Right atrium auricular region (tissue), 2 donors: ENCODE measurements around the gene SLC35B1. TPM values are rescaled to one million over a fixed set of nuclear protein-coding genes. Genes with fewer than 3 reads are reported as not detected.
A peak's percentile ranks its signal among the peaks of the same experiment; 100 is the strongest.

ENCODE experiments used
- DNase-seq: peaks from one replicate; pipeline ENCODE4 v3.0.0-alpha.2; 2019; ENCODE audit warnings: low spot score
- H3K27ac ChIP-seq, 2 donors: fragments of 200-600 bp; sonication (generic); 1 replicate in 1 of 2; 2 replicates in 1 of 2; pipeline ENCODE4 v1.5.1; 2016 to 2019
- H3K27me3 ChIP-seq, 2 donors: fragments of 200-600 bp; sonication (generic); one replicate each; pipeline versions ENCODE4 v1.5.1 to v1.6.0; 2017 to 2019
- H3K36me3 ChIP-seq: fragments of 200-600 bp; sonication (generic); one replicate; pipeline ENCODE4 v1.5.1; 2016
- H3K4me1 ChIP-seq, 2 donors: fragments of 200-600 bp; sonication (generic); one replicate each; pipeline versions ENCODE4 v1.5.1 to v1.6.0; 2017 to 2019
- H3K4me3 ChIP-seq, 2 donors: fragments of 200-600 bp; sonication (generic); 1 replicate in 1 of 2; 2 replicates in 1 of 2; pipeline ENCODE4 v1.5.1; 2017 to 2019; ENCODE audit warnings: mild to moderate bottlenecking in 1 of 2, moderate library complexity in 1 of 2
- H3K9me3 ChIP-seq, 2 donors: fragments of 200-600 bp; sonication (generic); one replicate each; pipeline ENCODE4 v1.5.1; 2019
- total RNA-seq, 2 donors: library from RNA; depleted of rRNA; stranded (reverse); fragments of >200 nt; gene quantifications; one replicate each; pipeline ENCODE4 v1.1.0, GENCODE V29; 2016
- TF ChIP-seq, protein P1 (sequence below), 2 donors: fragments of 200-600 bp; sonication (generic); IDR thresholded peaks; one replicate each; pipeline ENCODE4 v1.5.1; 2019; ENCODE audit warnings: antibody characterized with exemption in 2 of 2

SLC35B1 gene
- total RNA-seq, 2 donors from 2014 or later, result 54.1 to 83.6 TPM

DNA sequence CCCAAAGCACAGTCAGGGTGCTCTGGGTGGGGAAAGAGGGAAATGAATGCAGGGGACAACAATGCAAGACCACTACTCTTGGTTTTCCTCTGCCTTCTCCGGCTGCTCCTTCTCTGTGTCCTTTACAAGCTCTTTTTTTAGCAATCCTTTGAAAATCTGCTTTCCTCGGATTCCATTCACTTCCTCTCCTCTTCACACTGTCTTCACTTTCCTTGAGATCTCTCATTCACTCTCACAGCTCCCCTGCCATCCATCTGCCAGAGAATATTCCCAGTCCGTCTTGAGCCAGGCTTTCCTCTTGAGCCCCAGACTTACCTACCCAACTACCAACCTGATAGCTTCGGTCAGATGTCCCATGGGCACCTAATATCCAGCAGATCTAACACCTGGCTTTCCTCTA lies 18.9 kb downstream of the SLC35B1 start:
- H3K27ac ChIP-seq, result peak overlapping the region; percentile 59 to 93
- TF ChIP-seq, protein P1, sequence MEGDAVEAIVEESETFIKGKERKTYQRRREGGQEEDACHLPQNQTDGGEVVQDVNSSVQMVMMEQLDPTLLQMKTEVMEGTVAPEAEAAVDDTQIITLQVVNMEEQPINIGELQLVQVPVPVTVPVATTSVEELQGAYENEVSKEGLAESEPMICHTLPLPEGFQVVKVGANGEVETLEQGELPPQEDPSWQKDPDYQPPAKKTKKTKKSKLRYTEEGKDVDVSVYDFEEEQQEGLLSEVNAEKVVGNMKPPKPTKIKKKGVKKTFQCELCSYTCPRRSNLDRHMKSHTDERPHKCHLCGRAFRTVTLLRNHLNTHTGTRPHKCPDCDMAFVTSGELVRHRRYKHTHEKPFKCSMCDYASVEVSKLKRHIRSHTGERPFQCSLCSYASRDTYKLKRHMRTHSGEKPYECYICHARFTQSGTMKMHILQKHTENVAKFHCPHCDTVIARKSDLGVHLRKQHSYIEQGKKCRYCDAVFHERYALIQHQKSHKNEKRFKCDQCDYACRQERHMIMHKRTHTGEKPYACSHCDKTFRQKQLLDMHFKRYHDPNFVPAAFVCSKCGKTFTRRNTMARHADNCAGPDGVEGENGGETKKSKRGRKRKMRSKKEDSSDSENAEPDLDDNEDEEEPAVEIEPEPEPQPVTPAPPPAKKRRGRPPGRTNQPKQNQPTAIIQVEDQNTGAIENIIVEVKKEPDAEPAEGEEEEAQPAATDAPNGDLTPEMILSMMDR (IDR thresholded peaks at IDR 0.05), result no peak
- DNase-seq, result no peak
- peaks cover 0 to 38% of the 10 kb centered on the region in 2 donors for H3K4me1 ChIP-seq
- no peaks in the 10 kb centered on the region for H3K36me3 ChIP-seq
- H3K27me3 ChIP-seq, result no peaks in the 10 kb centered on the region
- no peaks in the 10 kb centered on the region for H3K9me3 ChIP-seq
- no peak overlapping the region for H3K4me3 ChIP-seq

DNA sequence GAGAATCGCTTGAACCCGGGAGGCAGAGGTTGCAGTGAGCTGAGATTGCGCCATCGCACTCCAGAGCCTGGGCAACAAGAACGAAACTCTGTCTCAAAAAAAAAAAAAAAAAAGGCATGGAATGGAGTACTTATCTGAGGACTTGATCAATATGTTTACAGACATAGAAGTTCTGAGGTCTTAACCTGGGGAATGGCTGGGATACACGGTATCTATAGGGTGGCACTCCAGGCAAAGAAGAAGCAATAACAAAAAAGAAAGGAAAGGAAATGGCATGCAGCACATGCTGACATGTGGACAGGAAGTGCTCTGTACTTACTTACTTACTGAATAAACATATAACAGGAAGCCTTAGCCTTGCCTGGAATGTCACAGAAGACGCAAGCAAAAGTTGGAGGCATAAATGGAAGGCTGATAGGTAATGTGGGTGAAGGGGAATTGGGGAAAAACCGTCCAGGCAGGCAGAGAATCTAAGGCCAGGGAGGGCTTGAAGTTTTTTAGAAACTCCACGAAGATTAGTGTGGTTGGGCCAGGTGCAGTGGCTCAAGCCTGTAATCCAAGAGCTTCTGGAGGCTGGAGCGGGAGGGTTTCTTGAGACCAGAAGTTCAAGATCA lies 19.8 kb downstream of the SLC35B1 start:
- DNase-seq, result no peak
- TF ChIP-seq, protein P1 (IDR thresholded peaks at IDR 0.05), result no peak
- Histone ChIP-seq H3K27me3 (no peaks in the 10 kb centered on the region), H3K4me3 (no peak overlapping the region), H3K4me1 (peaks cover 0 to 38% of the 10 kb centered on the region in 2 donors), H3K9me3 (no peaks in the 10 kb centered on the region), H3K27ac (peak overlapping the region; percentile 59 to 93), H3K36me3 (no peaks in the 10 kb centered on the region)

DNA sequence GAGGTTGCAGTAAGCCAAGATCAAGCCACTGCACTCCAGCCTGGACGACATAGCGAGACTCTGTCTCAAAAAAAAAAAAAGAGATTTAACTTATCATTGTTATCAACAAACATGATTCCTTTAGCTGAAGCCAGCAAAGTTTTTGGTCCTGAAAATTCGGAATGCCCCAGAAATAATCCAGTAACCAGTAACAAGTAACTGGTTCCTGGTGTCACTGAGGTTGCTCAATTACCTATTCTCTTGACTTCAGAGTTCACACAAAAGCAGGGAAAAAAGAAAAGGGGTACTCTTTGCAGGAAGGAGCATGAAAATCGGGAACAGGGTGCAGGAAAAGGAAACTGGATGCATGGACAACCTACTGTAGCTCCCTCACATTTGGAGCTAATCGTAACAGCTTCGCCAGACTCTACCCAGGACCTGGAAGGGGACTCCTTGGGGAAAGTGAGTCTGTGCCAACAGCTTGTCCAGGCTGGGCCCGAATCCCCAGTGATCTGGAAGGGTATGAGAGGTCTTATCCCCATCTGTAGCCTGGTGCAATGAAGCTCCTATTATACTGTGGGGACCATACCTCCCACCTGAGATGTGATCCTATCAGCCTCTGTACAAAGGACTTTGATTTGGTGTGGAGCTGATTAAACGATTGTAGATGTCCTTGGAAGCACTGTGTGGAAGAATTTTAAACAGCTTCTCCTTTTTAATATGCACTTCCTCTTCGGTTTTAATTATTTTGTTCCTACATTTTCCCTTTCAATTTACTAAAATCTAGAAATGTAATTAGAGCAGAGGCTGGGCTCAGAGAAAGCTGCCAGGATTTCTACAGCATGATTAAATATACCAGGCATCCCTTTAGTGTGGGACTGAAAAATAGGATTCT lies 26.4 kb downstream of the SLC35B1 start:
- no peak overlapping the region for H3K4me3 ChIP-seq
- no peak overlapping the region for H3K27ac ChIP-seq
- TF ChIP-seq, protein P1 (IDR thresholded peaks at IDR 0.05), result no peak
- no peaks in the 10 kb centered on the region for H3K36me3 ChIP-seq
- DNase-seq, result peak; percentile 55
- no peaks in the 10 kb centered on the region for H3K27me3 ChIP-seq
- peaks cover 0 to 13% of the 10 kb centered on the region in 2 donors for H3K4me1 ChIP-seq
- H3K9me3 ChIP-seq, result no peaks in the 10 kb centered on the region

DNA sequence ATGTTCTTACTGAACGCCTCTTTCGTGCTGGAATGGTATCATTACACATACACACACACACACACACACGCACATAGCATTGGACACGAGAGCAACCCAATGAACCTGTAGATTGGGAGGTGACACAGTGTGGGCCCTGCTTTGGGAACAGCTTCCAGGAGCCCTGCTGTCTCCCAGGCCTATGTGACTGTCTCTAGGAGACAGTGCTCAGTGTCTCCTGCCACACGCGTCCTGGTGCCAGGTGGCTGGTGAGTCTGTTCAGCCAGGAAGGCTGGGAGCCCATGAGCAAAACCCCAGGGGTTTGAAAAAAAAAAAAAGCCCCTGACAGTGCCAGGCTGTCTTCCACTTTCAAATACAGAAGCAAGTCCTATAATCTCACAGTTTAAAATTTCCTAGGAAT lies 27.4 kb downstream of the SLC35B1 start:
- TF ChIP-seq, protein P1 (IDR thresholded peaks at IDR 0.05), result no peak
- Histone ChIP-seq H3K27ac (no peak overlapping the region), H3K9me3 (no peaks in the 10 kb centered on the region), H3K27me3 (no peaks in the 10 kb centered on the region), H3K36me3 (no peaks in the 10 kb centered on the region), H3K4me3 (no peak overlapping the region), H3K4me1 (peaks cover 0 to 23% of the 10 kb centered on the region in 2 donors)
- peak; percentile 53 for DNase-seq

DNA sequence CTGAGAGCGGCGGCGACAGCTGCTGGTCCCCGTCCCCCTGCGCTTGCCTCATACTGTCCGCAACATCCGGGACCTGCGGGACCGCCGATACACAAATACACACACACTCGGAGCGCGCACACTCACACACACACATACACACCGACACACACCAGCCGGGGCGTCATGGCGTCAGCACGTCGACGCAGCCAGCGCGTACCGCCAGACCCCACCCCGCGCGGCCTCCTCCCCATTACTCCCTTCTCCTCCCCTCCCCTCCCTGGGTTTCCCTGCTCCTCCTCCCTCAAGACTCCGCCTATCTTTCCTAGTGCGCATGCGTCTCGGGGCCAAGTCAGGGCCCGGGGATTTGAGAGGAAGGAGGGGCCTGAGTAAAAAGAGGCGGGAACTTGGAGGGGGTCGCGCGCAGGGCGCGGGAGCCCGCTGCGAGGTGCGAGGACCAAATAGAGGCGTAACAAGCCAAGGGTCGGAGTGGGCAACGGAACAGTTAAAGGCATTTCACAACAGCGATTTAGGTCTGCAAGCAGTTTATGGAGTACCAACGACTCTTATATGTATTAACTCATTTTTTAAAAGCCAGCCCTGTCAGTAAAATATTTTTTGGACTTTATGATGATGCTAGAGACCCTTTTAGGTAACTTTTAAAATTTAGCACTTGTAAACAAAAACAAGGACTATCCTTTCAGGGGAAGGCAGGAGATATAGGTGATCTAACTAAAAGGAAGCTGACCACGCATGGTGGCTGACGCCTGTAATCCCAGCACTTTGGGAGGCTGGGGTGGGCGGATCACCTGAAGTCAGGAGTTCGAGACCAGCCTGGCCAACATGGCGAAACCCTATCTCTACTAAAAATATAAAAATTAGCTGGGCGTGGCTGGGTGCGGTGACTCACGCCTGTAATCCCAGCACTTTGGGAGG lies 29.6 kb downstream of the SLC35B1 start, which contains the start of gene SPOP:
SPOP (minus strand) TSS at position 165 of the 915 bp plus-strand sequence. CDS start 55,287 bp downstream, outside the sequence.
- TF ChIP-seq, protein P1 (IDR thresholded peaks at IDR 0.05), result no peak
- H3K4me1 ChIP-seq, result peaks cover 0 to 42% of the 10 kb centered on the region in 2 donors

More for the DNA sequence above, 29.6 kb downstream of the SLC35B1 start, which contains the start of gene SPOP:
- Histone ChIP-seq H3K36me3 (no peaks in the 10 kb centered on the region), H3K27ac (peak within 1 kb of the TSS; percentile 99), H3K4me3 (peak within 1 kb of the TSS; percentile 73 to 78), H3K9me3 (no peaks in the 10 kb centered on the region), H3K27me3 (no peaks in the 10 kb centered on the region)
- DNase-seq, result peak; percentile 99
